GM12878 (cell line): ENCODE results near the gene DDX39A. TPM values are rescaled to one million over a fixed set of nuclear protein-coding genes. Genes with fewer than 3 reads are reported as not detected.

Source experiments
- ATAC-seq: fragments of 200-7000 bp; cut with Tn5 transposase; 3 replicates; pipeline ENCODE4 v1.9.1; 2020; ENCODE audit warnings: mild to moderate bottlenecking, moderate library complexity
- BruUV-seq: library from RNA; stranded (reverse); fragments of 400-500 nt; replicated peaks from 2 replicates; lab custom pipeline; 2021; lab: Mats Ljungman, UMichigan
- CTCF ChIA-PET: fragments of 300-600 bp; sonication (Branson Sonifier 250); formaldehyde crosslinking; extraction: SDS; loops from one replicate; lab custom pipeline; 2021; ENCODE audit warnings: inconsistent platforms; lab: Yijun Ruan, JAX
- POLR2A ChIA-PET: fragments of 350-600 bp; formaldehyde crosslinking; extraction: SDS; loops from one replicate; lab custom pipeline; 2021; ENCODE audit warnings: inconsistent platforms; lab: Charles Lee
- RAD21 ChIA-PET: fragments of 300-600 bp; sonication (Branson Sonifier 250); formaldehyde crosslinking; loops from one replicate; lab custom pipeline; 2023; ENCODE audit warnings: antibody characterized with exemption; ENCODE audit not compliant: unreplicated experiment; lab: Charles Lee
- SMC1A ChIA-PET: fragments of 300-600 bp; sonication (Branson Sonifier 250); formaldehyde crosslinking; loops from one replicate; lab custom pipeline; 2023; ENCODE audit not compliant: unreplicated experiment, uncharacterized antibody; lab: Charles Lee
- DNase-seq: peaks from one replicate; pipeline ENCODE4 v3.0.0-alpha.2; 2011; ENCODE audit warnings: low read depth, low spot score
- FAIRE-seq: peaks from 3 replicates; lab custom pipeline; 2011; peaks lifted over from hg19 to GRCh38; lab: Jason Lieb, UNC
- H2AFZ ChIP-seq: 2 replicates; pipeline ENCODE4 v1.6.0; 2011; ENCODE audit warnings: low read depth, low read length, control low read depth; ENCODE audit not compliant: control insufficient read depth
- H3K27ac ChIP-seq: 2 replicates; pipeline ENCODE4 v1.5.1; 2011; ENCODE audit warnings: control low read depth; ENCODE audit not compliant: control insufficient read depth, insufficient read depth
- H3K27me3 ChIP-seq, 2 experiments: replicated peaks in 1 of 2; 2 replicates each; pipeline versions ENCODE4 v1.6.0 to v1.6.1; 2011; ENCODE audit warnings: low read length in 1 of 2; ENCODE audit not compliant: control insufficient read depth in 2 of 2, insufficient read depth in 2 of 2
- H3K36me3 ChIP-seq, 2 experiments: 2 replicates each; pipeline ENCODE4 v1.5.1; 2011; ENCODE audit warnings: low read length in 1 of 2; ENCODE audit not compliant: control insufficient read depth in 2 of 2, insufficient read depth in 2 of 2
- H3K4me1 ChIP-seq: 2 replicates; pipeline ENCODE4 v1.6.1; 2011; ENCODE audit warnings: mild to moderate bottlenecking, low read length, moderate library complexity, mixed read lengths; ENCODE audit not compliant: control insufficient read depth, insufficient read depth
- H3K4me2 ChIP-seq: 2 replicates; pipeline ENCODE4 v1.6.0; 2011; ENCODE audit warnings: control low read depth; ENCODE audit not compliant: control insufficient read depth, insufficient read depth
- H3K4me3 ChIP-seq: fragments of 200-600 bp; sonication (generic); 2 replicates; pipeline ENCODE4 v1.5.1; 2016
- H3K79me2 ChIP-seq: 2 replicates; pipeline ENCODE4 v1.6.0; 2011; ENCODE audit warnings: low read length; ENCODE audit not compliant: control insufficient read depth, insufficient read depth
- H3K9ac ChIP-seq: 2 replicates; pipeline ENCODE4 v1.8.0; 2011; ENCODE audit warnings: low read length, control low read depth, mixed read lengths; ENCODE audit not compliant: control insufficient read depth, insufficient read depth
- H3K9me3 ChIP-seq: replicated peaks from 3 replicates; pipeline ENCODE4 v1.5.1; 2011; ENCODE audit warnings: mild to moderate bottlenecking, low read length; ENCODE audit not compliant: control insufficient read depth, insufficient read depth
- H4K20me1 ChIP-seq: 2 replicates; pipeline ENCODE4 v1.6.0; 2011; ENCODE audit not compliant: control insufficient read depth, insufficient read depth
- CBX5 ChIP-seq: sonication (generic); IDR thresholded peaks from 2 replicates; pipeline ENCODE4 v1.6.1; 2016; ENCODE audit warnings: low read depth, moderate library complexity, mild to moderate bottlenecking, inconsistent platforms
- CREM ChIP-seq: IDR thresholded peaks from 2 replicates; pipeline ENCODE4 v1.6.1; 2014; ENCODE audit warnings: antibody characterized with exemption, low read depth
- JUNB ChIP-seq: IDR thresholded peaks from 2 replicates; pipeline ENCODE4 v1.6.1; 2016; ENCODE audit warnings: antibody characterized with exemption, mild to moderate bottlenecking
- JUND ChIP-seq: IDR thresholded peaks from 2 replicates; pipeline ENCODE4 v1.6.1; 2012; ENCODE audit warnings: low read depth, mild to moderate bottlenecking, low read length, improper control_type of control experiment, moderate library complexity
- PML ChIP-seq: IDR thresholded peaks from 2 replicates; pipeline ENCODE4 v1.6.1; 2012; ENCODE audit warnings: low read length, inconsistent platforms
- SIN3A ChIP-seq: IDR thresholded peaks from 2 replicates; pipeline ENCODE4 v1.6.1; 2012; ENCODE audit warnings: low read depth, low read length, improper control_type of control experiment
- USF2 ChIP-seq: IDR thresholded peaks from 2 replicates; pipeline ENCODE4 v1.6.1; 2011; ENCODE audit warnings: low read depth, low read length, improper control_type of control experiment, borderline replicate concordance
- ZBED1 ChIP-seq: IDR thresholded peaks from 2 replicates; pipeline ENCODE4 v1.6.1; 2016; ENCODE audit warnings: borderline replicate concordance
- ZNF24 ChIP-seq: fragments of 450-650 bp; IDR thresholded peaks from 2 replicates; pipeline ENCODE4 v1.6.1; 2017; ENCODE audit warnings: antibody characterized with exemption, mild to moderate bottlenecking
- WGBS: methylation state at CpG from one replicate; pipeline ENCODE4 v1.1.6; 2016; ENCODE audit warnings: low lambda C conversion rate; ENCODE audit not compliant: insufficient replicate concordance, insufficient coverage; ENCODE audit errors: missing lambda C conversion rate; 5-methylcytosine and 5-hydroxymethylcytosine counted together
- in situ Hi-C: fragments of 300-500 bp; cut with MboI; formaldehyde crosslinking; loops from 9 replicates; pipeline ENCODE4 v1.14.3; 2018; ENCODE audit warnings: mixed read lengths
- intact Hi-C: fragments of 100-400 bp; cut with micrococcal nuclease; formaldehyde crosslinking; loops from one replicate; pipeline ENCODE4 v1.14.2; 2022; ENCODE audit not compliant: unreplicated experiment
- polyA plus RNA-seq, 11 experiments: library from polyadenylated mRNA; depleted of rRNA in 4 of 11; unstranded in 6 of 11; stranded (reverse) in 5 of 11; fragments of >200 nt; fragmentation: Nextera tagmentation in 4 of 11; fragmentation: Illumina TruSeq in 1 of 11; extraction: Ambion mirVana in 4 of 11; extraction: Trizol in 1 of 11; gene quantifications; 1 replicate in 1 of 11; 2 replicates in 10 of 11; pipeline versions ENCODE4 v1.2.1 to v1.2.3, GENCODE V29; 2011 to 2016; ENCODE audit warnings: inconsistent platforms in 2 of 11, missing spikeins in 2 of 11, low read depth in 1 of 11
- total RNA-seq, 4 experiments: library from RNA; depleted of rRNA in 3 of 4; stranded (reverse); fragments of >200 nt in 3 of 4; fragmentation: Illumina TruSeq in 1 of 4; extraction: Trizol in 1 of 4; gene quantifications; 2 replicates each; pipeline versions ENCODE4 v1.2.1 to v1.2.3, GENCODE V29; 2013 to 2021
- TF ChIP-seq, protein P1 (sequence below): IDR thresholded peaks from 2 replicates; pipeline ENCODE4 v1.6.1; 2011; ENCODE audit warnings: mild to moderate bottlenecking, low read depth, low read length, moderate library complexity; ENCODE audit not compliant: insufficient replicate concordance
- TF ChIP-seq, protein P2 (sequence below): fragments of 450-650 bp; IDR thresholded peaks from 2 replicates; pipeline ENCODE4 v1.6.1; 2018; ENCODE audit warnings: mild to moderate bottlenecking, low read depth, moderate library complexity; ENCODE audit not compliant: partially characterized antibody

The DDX39A gene
- total and polyA plus RNA-seq, 10 of the 15 experiments (the other 5 are each of a cell fraction or from before 2014, with no cell fraction given): 113 to 378 (median 224) TPM

DNA sequence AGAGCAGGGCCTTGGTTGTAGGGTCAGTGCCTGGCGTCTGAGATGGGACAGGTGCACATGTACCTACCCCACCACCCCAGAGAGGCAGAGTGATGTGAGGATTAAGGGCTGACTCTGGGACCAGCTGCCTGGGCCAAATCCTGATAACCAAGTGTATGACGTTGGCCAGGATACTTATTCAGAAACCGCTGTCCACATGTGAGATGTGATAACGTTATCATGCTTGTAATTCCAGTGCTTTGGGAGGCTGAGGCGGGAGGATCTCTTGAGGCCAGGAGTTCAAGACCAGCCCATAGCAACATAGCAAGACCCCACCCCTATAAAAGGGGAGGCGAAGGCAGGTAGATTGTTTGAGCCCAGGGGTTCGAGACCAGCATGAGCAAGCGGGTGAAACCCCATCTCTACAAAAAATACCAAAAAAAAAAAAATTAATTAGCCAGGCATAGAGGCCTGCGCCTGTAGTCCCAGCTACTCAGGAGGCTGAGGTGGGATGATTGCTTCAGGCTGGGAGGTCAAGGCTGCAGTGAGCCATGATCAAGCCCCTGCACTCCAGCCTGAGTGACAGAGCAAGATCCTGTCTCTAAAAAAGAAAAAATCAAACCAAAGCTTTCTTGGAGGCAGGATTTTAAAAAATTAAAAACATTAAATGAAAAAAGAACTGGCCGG is 27.9 kb downstream of the DDX39A start:
- Histone ChIP-seq H3K4me3 (no peak overlapping the region), H3K36me3 (peaks cover 24 to 26% of the 10 kb centered on the region in 2 experiments; a peak in 3 of 4 replicates), H3K9me3 (no peaks in the 10 kb centered on the region), H3K79me2 (peaks cover 4% of the 10 kb centered on the region), H3K4me1 (no peaks in the 10 kb centered on the region), H3K9ac (no peak overlapping the region), H3K27me3 (no peaks in the 10 kb centered on the region), H4K20me1 (no peaks in the 10 kb centered on the region), H2AFZ (no peak overlapping the region), H3K27ac (no peak overlapping the region), H3K4me2 (no peak overlapping the region)
- ChIA-PET RAD21 (no interaction called here), POLR2A (interaction anchor here (0.8 kb wide), 1 partner anchor 34 kb away, joined by 5 read pairs; no protein-coding TSS in a partner anchor), CTCF (interaction anchor here (0.6 kb wide), 1 partner anchor 14 kb away, joined by 3 read pairs; no protein-coding TSS in a partner anchor), SMC1A (interaction anchor here (0.5 to 1.2 kb wide), 2 partner anchors 13 to 289 kb away, joined by 3 read pairs; no protein-coding TSS in a partner anchor)
- TF ChIP-seq JUND (no peak), SIN3A (no peak), ZNF24 (no peak), USF2 (no peak), ZBED1 (no peak), CREM (no peak), PML (no peak), JUNB (no peak), CBX5 (no peak)
- TF ChIP-seq, protein P1, sequence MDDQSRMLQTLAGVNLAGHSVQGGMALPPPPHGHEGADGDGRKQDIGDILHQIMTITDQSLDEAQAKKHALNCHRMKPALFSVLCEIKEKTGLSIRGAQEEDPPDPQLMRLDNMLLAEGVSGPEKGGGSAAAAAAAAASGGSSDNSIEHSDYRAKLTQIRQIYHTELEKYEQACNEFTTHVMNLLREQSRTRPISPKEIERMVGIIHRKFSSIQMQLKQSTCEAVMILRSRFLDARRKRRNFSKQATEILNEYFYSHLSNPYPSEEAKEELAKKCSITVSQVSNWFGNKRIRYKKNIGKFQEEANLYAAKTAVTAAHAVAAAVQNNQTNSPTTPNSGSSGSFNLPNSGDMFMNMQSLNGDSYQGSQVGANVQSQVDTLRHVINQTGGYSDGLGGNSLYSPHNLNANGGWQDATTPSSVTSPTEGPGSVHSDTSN: no peak
- TF ChIP-seq, protein P2, sequence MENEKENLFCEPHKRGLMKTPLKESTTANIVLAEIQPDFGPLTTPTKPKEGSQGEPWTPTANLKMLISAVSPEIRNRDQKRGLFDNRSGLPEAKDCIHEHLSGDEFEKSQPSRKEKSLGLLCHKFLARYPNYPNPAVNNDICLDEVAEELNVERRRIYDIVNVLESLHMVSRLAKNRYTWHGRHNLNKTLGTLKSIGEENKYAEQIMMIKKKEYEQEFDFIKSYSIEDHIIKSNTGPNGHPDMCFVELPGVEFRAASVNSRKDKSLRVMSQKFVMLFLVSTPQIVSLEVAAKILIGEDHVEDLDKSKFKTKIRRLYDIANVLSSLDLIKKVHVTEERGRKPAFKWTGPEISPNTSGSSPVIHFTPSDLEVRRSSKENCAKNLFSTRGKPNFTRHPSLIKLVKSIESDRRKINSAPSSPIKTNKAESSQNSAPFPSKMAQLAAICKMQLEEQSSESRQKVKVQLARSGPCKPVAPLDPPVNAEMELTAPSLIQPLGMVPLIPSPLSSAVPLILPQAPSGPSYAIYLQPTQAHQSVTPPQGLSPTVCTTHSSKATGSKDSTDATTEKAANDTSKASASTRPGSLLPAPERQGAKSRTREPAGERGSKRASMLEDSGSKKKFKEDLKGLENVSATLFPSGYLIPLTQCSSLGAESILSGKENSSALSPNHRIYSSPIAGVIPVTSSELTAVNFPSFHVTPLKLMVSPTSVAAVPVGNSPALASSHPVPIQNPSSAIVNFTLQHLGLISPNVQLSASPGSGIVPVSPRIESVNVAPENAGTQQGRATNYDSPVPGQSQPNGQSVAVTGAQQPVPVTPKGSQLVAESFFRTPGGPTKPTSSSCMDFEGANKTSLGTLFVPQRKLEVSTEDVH: no peak
- no peak for FAIRE-seq
- WGBS: 99% methylated on average over 10 of the region's 10 CpGs
- BruUV-seq: TSS peak; percentile 40
- no peak for DNase-seq
- intact Hi-C loops (no loop called here), in situ Hi-C loops (no loop called here)
- ATAC-seq: no peak
